ENCODE results near the gene DDX1.
"Not testable (repeated sequence)": the region's sequence is repeated elsewhere in the genome, so short reads cannot be mapped to it uniquely, and the experiment has no call there.

The DDX1 gene

DNA sequence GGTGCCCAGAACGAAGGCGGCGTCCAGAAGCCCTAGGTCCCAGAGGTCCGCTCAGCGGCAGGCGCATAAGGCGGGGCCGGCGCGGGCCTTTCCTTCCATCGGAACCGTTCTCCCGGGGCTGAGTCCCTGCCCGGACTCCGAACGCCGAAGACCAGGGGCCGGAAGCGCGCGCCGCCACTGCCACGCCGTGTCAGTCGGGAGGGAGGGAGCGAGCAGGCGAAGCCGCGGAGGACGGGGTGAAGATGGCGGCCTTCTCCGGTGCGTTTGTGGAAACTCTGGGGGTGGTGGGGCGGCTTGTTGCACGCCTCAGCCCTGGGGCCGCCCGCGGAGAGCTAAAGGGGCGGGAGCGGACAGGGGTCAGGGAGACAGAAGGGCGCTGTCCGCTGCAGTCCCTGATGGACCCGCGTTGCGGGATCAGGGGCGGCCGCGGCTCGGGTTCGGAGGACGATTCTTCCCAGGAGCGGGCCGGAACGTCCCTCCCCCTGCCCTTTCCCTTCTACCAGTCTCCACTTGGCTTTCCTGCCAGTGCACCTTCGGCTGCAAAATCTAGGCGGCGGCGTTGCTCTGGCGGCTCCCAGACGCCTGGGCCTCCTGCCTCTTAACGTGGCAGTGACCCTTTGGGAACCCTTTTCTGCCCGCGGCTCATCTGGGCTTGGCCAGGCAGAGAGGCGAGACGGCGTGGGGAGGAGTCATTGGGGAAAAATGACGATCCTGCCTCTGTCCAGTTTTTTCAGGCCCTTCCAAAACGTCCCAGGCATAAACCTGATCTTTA lies at the start of gene DDX1:
TSS of gene DDX1 (plus strand) at position 177 of the 772 bp plus-strand sequence. CDS start at position 243, 66 bp downstream.
- DNase-seq = peak; percentile 73

DNA sequence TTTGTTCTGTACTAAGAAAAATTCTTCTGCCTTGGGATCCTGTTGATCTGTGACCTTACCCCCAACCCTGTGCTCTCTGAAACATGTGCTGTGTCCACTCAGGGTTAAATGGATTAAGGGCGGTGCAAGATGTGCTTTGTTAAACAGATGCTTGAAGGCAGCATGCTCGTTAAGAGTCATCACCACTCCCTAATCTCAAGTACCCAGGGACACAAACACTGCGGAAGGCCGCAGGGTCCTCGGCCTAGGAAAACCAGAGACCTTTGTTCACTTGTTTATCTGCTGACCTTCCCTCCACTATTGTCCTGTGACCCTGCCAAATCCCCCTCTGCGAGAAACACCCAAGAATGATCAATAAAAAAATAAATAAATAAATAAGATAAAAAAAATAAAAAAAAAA lies 49.4 kb upstream of the DDX1 start:
- not testable (repeated sequence) for DNase-seq

DNA sequence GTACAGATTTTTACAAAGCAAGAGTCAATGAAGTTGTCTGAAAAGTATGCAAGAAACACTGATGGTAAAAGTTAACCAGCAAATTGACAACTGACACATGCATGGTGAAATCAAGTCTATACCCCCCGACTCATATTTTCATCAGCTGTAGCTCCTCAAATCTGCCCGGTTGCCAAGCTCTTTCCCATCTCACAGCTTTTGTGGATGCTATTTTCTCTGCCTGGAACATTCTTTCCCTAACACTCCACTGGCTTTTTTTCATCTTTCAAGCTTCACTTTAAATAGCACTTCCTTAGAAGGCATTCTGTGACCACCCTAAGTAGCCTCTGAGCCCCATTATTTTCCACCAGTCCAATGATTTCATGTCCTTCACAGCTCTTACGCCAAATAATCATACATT lies 48.6 kb upstream of the DDX1 start:
- DNase-seq = no peak

DNA sequence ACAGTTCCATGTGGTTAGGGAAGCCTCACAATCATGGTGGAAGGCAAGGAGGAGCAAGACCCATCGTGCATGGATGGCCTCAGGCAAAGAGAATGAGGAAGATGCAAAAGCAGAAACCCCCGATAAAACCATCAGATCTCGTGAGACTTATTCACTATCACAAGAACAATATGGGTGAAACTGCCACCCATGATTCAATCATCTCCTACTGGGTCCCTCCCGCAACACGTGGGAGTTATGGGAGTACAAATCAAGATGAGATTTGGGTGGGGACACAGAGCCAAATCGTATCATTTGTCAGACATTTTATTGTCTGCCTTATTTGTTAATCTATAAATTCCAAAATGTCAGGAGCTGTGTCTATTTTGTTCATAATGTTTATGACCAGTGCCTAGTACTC lies 48.1 kb upstream of the DDX1 start:
- no peak for DNase-seq

DNA sequence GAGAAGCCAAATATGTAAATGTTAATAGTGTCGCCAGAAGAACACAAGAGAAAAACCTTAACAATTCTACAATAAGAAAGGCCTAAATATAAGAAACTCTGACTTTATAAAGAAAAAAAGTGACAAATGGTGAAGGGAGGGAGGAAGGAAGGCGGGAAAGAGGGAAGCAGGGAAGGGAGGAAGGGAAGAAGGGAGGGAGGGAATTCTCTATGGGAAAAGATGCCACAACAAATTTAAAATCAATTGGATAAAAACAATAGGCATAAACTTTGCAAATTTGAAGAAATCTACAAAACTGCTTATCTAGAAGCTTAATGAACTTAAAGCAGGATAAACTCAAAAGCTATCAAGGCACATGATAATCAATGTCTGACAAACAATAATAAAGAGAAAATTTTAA lies 47.4 kb upstream of the DDX1 start:
- no peak for DNase-seq

DNA sequence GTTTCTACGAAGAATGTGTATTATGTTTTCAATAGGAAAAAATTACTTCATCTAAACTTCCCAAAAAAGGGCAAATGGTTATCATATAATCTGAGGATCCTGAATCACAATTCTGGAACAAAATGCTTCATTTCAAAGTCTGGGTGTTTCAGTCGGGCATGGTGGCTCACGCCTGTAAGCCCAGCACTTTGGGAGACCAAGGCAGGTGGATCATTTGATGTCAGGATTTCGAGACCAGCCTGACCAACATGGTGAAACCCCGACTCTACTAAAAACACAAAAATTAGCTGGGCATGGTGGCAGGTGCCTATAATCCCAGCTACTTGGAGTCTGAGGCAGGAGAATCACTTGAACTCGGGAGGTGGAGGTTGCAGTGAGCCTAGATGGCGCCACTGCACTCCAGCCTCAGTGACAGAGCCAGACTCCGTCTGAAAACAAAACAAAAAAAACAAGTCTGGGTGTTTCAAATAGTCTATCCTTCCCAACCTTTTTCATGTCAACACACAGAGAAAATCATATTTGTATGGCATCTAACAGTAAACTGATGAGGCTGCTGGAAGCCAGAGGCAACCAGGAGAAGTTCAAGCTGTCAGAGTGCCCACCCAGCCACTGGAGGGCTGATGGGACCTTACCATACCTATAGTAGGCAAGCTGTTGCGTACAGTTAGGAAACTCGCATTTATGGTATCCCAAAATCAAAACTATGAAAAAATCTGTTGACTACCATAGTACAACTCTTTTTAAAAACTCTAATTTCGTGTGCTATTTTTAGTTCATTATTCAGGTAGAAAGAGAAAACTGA lies 45.2 kb upstream of the DDX1 start:
- DNase-seq = no peak

DNA sequence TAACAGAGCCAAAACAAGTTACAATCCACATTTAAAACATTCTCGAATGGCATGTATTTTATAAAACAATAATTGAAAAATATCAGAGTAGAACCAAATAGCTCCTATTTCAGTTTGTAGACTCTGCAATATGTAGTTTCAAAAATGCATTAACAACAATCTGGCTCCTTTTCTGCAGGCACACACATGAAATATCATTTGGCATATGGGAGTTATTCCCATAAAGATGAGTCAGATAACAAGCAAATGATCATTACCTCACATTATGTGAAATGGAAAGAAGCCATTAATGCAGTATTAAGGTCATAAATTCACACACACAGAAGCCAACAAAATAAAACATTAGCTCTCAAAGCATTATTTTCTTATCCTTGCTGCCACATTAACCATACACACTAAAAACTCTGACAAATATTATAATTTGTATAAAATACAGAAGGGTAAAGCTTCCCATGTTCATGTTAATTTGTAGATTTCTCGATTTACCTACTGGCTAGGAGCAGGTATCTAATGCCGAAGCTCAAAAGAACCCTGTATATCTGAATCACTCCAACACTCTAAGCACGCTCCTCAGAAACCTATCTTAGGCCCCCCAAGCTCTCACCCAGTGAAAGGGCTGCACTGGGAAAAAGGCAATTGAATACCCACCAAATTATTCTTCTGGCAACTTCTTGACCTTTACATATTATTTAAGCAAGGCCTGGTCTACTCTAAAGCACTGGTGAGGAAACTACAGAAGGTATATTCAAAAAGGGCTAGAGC lies 44.4 kb upstream of the DDX1 start:
- DNase-seq = no peak

DNA sequence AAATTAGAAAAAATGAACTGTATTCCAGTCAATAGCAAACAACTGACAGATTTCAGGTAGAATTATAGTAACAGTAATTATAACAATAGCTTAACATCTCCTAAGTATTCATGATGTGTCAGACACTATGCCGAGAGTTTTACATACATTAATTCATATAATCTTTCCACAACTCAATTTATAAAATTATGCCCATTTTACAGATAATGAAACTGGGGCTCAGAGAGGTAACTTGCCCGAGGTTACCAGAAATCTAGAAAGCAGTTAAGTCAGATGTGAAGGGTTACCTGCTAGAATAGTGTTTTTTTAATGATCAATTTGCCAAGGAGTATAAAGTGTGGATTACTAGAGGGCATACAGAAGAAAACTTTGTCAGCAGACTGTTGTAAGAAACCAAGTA lies 42.7 kb upstream of the DDX1 start:
- DNase-seq = no peak

DNA sequence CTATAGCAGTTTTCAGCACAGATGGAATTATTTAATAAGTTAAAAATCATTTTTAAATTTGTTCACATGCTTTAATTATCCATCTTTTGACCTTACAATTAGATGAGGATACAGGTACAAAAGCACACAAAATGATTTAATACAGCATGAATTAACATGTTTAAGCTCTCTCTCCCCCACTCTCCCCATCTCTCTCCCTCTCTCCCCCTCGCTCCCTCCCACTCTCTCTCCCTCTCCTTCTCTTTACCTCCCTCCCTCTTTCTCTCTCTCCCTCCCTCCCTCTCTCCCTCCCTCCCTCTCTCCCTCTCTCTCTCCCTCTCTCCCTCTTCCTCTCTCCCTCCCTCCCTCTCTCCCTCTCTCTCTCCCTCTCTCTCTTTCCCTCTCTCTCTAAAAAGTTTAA lies 38.1 kb upstream of the DDX1 start:
- no peak for DNase-seq

DNA sequence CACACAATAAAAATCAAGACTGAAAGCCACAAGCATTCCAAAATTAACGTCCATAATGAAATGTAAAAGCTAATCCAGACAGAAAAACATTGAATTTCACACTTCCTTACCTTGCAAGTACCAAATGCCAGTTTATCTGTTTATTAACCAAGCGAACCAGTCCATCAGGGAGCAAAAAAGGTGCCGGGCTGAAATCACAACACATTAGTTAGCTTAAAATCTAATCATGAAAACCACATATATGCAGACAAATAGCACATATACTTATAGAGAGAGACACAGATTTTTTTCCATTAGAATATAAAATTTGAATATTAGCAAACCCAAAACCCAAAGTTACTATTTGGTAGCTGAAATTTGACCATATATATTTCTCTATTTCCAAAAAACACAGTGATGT lies 37.7 kb upstream of the DDX1 start:
- DNase-seq = no peak

DNA sequence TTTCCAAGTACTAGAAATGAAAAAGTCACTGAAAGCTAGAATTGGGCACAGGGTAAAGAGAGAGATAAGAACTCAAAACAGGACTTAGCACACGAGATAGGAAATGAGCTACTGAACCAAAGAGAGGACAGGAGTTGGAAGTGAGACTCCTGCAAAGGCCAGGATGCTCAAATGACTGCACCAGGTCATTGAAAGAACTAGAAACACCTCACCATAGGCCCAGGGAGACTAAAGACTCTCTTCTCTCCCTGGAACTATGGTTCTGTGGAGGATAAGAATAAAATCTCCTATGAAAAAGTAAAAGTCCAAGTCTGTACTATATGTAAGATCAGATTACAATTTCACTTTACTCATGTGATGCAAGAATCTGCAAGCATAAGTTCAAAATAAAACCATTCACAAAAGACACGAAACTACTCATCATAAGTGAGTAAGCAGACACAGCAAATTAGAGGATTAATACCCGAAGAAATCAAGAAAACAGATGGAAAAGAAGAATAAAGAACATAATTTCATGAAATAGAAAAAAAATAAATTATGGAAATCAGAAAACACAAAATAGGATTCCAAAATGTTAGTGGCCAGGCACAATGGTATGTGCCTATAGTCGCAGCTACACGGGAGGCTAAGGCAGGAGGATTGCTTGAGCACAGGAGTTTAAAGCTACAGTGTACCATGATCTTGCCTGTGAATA lies 37.0 kb upstream of the DDX1 start:
- DNase-seq = no peak

DNA sequence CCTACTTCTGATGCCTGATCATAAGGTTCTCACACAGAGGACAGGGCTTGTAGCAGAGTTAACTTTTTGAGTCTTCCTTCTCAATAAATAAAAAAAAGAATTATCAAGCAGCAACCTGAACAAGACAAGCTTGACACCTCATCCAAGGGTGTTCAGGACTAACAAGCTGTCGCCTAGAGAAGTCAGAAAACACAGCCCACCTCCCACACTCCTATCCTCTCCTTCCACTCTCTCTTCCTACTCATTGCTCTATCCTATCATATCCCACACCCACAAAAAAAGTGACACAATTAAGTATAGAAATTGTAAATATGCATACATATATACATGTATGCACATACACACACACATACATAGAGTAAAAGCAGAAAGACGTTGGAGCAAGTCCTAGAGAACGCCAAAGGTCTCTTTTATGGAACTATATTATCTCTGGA lies 35.9 kb upstream of the DDX1 start:
- DNase-seq = no peak

DNA sequence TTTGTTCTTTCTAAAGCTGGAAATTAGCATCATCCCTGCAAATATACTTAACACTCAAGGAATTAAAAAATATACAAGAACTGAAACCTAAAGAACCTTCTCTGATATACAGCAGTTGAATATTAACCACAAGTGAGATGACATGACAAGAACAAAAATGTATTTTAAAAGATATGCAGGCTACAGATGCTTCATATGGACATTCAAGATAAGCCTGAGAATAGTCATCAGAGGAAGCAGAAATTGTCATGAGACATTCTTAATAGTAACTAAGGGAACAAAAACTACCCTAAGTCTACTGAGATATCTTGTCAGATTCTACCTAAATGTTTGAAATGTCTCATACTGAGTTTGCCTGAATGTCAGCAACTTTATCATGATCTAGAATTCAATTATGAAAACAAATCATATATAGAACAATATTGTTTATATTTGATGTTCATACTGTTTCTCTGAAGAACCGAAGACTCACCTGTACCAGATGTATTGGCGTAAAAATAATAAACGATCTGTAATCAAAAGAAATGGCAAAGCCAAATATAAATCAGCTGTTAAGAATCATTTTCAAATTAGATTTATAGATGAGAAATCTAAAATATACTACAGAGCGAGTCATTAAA lies 35.2 kb upstream of the DDX1 start:
- DNase-seq = no peak

DNA sequence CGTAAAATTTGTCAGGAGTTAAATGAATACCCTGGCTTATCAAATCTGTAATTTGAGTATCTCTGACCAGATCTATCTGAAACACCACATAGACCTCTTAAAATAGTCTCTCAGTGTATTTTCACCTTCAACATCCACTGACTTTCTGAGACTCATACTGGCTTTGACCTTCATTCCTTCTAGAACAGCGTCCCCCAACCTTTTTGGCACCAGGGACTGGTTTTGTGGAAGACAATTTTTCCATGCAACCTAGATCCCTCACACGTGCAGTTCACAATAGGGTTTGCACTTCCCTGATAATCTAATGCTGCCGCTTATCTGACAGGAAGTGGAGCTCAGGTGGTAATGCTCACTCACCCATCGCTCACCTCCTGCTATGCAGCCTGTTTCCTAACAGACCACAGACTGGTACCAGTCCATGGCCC lies 33.8 kb upstream of the DDX1 start:
- DNase-seq = peak; percentile 59

DNA sequence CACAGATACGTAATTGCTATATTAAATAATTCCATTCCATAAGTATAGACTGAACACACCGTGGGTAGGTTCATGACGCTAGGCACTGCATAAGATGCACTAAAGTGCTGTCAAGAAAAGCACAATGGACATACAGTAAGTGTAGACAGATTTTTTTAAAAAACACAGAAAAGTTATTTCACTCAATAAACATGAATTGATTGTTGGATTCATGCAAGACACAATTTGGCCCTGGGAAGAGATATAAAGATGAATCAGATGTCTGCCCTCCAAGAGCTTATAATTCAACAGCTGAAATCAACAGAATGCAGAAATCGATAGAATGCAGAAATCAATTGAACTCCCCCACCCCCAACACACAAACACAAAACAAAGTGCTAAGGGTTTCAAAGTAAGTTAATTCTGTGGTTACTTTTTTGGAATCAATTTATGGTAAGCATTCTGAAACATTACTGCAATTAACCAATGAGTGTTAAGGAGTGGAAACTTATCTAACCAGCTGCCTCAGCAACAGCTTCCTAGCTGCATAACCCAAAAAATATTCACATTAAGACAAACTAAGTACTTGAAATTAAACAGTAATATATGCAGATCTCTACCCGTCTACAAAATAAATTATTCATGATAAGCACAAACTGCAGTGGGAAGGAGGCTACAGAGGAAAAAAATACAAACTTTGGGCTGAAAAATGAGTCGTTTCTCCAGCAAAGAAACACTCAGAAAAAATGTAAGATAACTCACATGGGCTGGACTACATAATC lies 32.1 kb upstream of the DDX1 start:
- no peak for DNase-seq

DNA sequence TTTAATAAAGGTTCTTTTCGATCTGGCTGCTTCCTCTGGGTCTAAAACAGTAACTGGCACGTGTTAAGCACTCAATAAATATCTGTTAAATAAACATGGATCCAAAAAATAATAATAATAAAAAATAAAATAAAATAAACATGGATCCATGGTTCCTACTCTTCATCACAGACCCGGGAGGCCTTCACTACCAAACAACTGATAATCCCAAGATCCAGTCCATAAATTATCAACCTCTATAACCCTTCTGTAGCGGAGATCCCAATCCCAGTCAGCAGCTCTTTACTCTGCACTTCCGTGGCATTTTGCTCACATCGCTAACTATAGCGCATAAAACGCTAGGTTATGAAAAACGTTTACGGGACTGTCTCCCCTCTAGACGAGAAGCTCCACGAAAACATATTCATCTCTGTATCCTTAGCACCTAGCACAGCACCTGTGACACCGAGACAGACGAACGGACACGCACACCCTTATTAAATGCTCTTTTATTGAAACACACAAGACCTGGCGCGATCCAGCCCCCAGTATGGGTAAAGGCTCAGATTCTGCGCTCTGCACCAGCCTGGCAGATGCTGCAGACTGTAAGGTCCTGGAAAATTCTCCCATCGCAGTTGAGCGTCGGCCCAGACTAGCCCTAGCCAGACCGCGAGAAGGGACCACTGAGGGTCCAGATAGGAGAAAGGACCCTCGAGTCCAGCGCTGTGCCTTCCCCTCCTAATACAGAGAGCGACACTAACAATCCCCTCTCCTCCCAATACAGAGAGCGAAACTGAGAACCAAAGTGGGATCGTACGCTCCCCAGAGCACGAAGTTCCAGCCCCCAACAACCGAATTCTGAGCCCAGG lies 31.3 kb upstream of the DDX1 start:
- DNase-seq = no peak

DNA sequence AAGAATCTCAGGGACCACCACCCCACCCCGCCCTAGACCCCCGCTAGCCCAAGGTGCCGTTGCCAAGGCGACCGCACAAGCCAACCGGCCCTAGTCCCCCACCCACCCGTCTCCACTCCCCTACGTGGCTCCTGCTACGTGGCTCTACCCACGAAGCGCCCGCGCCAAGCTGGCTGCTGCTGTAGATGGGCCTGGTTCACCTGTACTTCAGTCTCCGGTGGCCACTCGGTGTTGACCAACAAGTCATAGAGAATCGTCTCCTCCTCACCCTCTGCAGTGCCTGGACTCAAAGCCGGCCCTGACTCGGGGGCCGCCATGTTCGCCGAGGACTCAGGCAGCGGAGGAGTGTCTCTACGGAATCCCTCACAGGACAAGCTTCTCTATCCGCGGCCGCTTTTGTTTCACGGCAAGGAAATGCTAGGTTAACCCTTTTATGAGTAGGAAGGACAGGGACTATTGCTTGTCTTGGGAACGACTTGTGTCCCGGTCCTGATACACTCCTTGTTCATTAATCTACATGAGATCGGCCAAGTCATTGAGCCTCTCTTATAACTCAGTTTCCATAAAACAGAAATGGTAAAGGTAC lies 30.6 kb upstream of the DDX1 start, which contains the start of gene NBAS:
TSS of gene NBAS (minus strand) at position 347 of the 586 bp plus-strand sequence. CDS start at position 317, 30 bp downstream.
- DNase-seq = peak; percentile 82

DNA sequence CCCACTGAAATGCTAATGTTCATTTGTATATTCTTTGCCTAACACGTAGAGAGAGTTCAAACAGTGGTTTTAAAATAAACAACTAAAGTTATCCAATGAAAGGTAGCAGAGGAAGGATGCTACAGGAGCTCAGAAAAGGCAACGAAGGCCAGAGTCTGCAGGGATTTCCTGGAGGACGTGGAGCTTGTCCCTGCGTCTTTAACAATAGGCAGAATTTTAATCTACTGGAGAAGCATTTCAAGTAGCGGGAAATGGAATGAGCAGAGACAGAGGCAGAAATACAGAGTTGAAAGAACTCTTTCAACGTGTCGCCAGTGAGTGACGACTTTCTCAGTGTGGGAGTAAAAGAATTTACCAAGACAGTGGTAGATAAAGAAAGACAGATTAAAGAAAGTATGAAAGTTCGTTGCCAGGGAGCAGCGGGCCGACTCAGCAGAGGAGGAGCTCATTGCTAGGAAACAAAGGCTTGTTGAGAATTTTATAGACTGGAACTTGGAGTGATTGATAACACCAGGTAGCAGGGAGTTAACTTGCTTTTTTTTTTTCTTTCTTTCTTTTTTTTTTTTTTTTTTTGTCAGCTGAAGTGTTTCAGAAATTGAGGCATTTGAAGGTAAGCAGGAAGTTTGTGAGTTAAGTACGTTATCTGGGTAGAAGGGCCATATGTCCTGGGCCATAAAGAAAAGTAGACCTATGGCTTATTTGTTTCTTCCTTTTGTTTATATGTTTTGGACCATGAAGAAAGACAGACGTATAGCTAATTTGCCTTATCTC lies 29.9 kb upstream of the DDX1 start:
- DNase-seq = peak; percentile 54

DNA sequence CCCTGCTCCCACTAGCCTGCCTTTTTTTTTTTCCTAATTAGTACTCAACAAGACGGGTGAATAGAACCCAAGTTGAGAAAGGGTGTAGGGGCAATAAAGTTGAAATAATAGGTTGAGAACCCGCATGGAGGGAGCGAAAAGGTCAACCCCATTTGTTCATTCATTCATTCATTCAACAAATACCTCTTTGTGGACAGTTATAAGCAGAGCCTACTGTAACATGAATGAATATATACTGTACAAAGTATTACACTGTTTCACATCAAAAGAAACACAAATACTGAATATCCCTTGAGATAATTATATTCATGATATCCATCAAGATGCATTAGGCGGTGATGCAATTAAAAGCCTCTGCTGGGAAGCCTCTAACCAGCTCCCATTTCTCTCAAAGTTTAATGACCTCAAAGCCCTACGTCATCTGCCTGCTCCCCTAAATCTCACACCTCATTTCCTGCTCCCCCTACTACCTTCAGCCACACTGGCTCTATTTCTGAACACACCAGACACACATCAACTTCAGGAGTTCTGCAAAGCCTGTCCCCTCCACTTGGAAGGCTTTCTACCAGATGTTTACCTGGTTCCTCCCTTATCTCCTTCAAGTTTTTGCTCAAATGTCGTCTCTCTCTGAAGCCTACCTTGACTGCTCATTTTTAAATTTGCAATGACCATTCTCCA lies 29.2 kb upstream of the DDX1 start:
- no peak for DNase-seq
